ENCODE data around the gene C14orf93. TPM values are rescaled to one million over a fixed set of nuclear protein-coding genes. Genes with fewer than 3 reads are reported as not detected.
A peak's percentile ranks its signal among the peaks of the same experiment; 100 is the strongest.

The C14orf93 gene
- total RNA-seq, 1 donor from 2014 or later: 12.4 TPM

- no peak for TF ChIP-seq CTCF (IDR thresholded peaks at IDR 0.05)
- Mint-ChIP-seq H3K36me3 (ENCODE audit: unreplicated experiment) (peaks cover 11% of the 10 kb centered on the region), H3K27ac (ENCODE audit: unreplicated experiment) (peak within 1 kb of the TSS; percentile 77), H3K27me3 (ENCODE audit: unreplicated experiment) (no peaks in the 10 kb centered on the region), H3K4me3 (ENCODE audit: unreplicated experiment) (peak within 1 kb of the TSS; percentile 81), H3K9me3 (ENCODE audit: unreplicated experiment) (no peaks in the 10 kb centered on the region), H3K4me1 (ENCODE audit: unreplicated experiment) (peaks cover 27% of the 10 kb centered on the region)
- no peak for DNase-seq (ENCODE audit: extremely low spot score, unreplicated experiment)
Measured at GRCh38 chr14:23056956-23057756, 47.2 kb upstream of the C14orf93 start, which contains the start of gene CDH24. Gene CDH24 (minus strand): TSS chr14:23057520. CDS start chr14:23055733, 1,787 bp downstream.

GRCh38 chr14:23056145-23056955 lies 46.4 kb upstream of the C14orf93 start:
- no peak for DNase-seq (ENCODE audit: extremely low spot score, unreplicated experiment)
- Mint-ChIP-seq H3K4me3 (ENCODE audit: unreplicated experiment) (peak overlapping the region; percentile 74), H3K4me1 (ENCODE audit: unreplicated experiment) (peaks cover 23% of the 10 kb centered on the region), H3K9me3 (ENCODE audit: unreplicated experiment) (no peaks in the 10 kb centered on the region), H3K27me3 (ENCODE audit: unreplicated experiment) (no peaks in the 10 kb centered on the region), H3K36me3 (ENCODE audit: unreplicated experiment) (peaks cover 9% of the 10 kb centered on the region), H3K27ac (ENCODE audit: unreplicated experiment) (peak overlapping the region; percentile 71)
- TF ChIP-seq CTCF (IDR thresholded peaks at IDR 0.05): peak; percentile 78

- Mint-ChIP-seq H3K27ac (ENCODE audit: unreplicated experiment) (peak overlapping the region; percentile 71), H3K9me3 (ENCODE audit: unreplicated experiment) (no peaks in the 10 kb centered on the region), H3K4me1 (ENCODE audit: unreplicated experiment) (peaks cover 23% of the 10 kb centered on the region), H3K36me3 (ENCODE audit: unreplicated experiment) (peaks cover 9% of the 10 kb centered on the region), H3K4me3 (ENCODE audit: unreplicated experiment) (peak overlapping the region; percentile 74), H3K27me3 (ENCODE audit: unreplicated experiment) (no peaks in the 10 kb centered on the region)
- TF ChIP-seq CTCF (IDR thresholded peaks at IDR 0.05): no peak
- DNase-seq (ENCODE audit: extremely low spot score, unreplicated experiment): no peak
Measured at GRCh38 chr14:23055621-23056144, 45.7 kb upstream of the C14orf93 start.

- no peak for TF ChIP-seq CTCF (IDR thresholded peaks at IDR 0.05)
- no peaks in the 10 kb centered on the region for H3K27me3 Mint-ChIP-seq (ENCODE audit: unreplicated experiment)
Measured at GRCh38 chr14:23055147-23055550, 45.2 kb upstream of the C14orf93 start.

More at GRCh38 chr14:23055147-23055550, 45.2 kb upstream of the C14orf93 start:
- H3K36me3 Mint-ChIP-seq (ENCODE audit: unreplicated experiment): peaks cover 9% of the 10 kb centered on the region
- no peak overlapping the region for H3K4me3 Mint-ChIP-seq (ENCODE audit: unreplicated experiment)
- H3K9me3 Mint-ChIP-seq (ENCODE audit: unreplicated experiment): no peaks in the 10 kb centered on the region
- no peak for DNase-seq (ENCODE audit: extremely low spot score, unreplicated experiment)
- no peak overlapping the region for H3K27ac Mint-ChIP-seq (ENCODE audit: unreplicated experiment)
- H3K4me1 Mint-ChIP-seq (ENCODE audit: unreplicated experiment): peaks cover 23% of the 10 kb centered on the region
